Keratinocyte (primary cell): Measurements from ENCODE around the gene CEP68. TPM values are rescaled to one million over a fixed set of nuclear protein-coding genes. Genes with fewer than 3 reads are reported as not detected.

Source experiments
- DNase-seq: peaks from one replicate; pipeline ENCODE4 v3.0.0-alpha.2; 2011; ENCODE audit warnings: low read depth, missing footprints, low spot score
- FAIRE-seq: peaks from 2 replicates; lab custom pipeline; 2011; peaks lifted over from hg19 to GRCh38; lab: Jason Lieb, UNC
- H2AFZ ChIP-seq: 2 replicates; pipeline ENCODE4 v1.6.0; 2012; ENCODE audit warnings: low read length, control low read depth, inconsistent platforms; ENCODE audit not compliant: control insufficient read depth
- H3K27ac ChIP-seq: 2 replicates; pipeline ENCODE4 v1.5.1; 2011; ENCODE audit warnings: low read length; ENCODE audit not compliant: control insufficient read depth, insufficient read depth
- H3K27me3 ChIP-seq: 3 replicates; pipeline ENCODE4 v1.6.0; 2011; ENCODE audit warnings: low read length; ENCODE audit not compliant: control insufficient read depth, insufficient read depth; ENCODE audit errors: extremely low read depth
- H3K36me3 ChIP-seq, 2 experiments: 2 replicates in 1 of 2; 3 replicates in 1 of 2; pipeline ENCODE4 v1.5.1; 2011; ENCODE audit warnings: low read length in 2 of 2, mild to moderate bottlenecking in 1 of 2; ENCODE audit not compliant: control insufficient read depth in 2 of 2, insufficient read depth in 2 of 2; ENCODE audit errors: extremely low read depth in 1 of 2
- H3K4me1 ChIP-seq: 3 replicates; pipeline ENCODE4 v1.5.1; 2011; ENCODE audit warnings: low read length; ENCODE audit not compliant: control insufficient read depth, insufficient read depth; ENCODE audit errors: extremely low read depth
- H3K4me2 ChIP-seq: 3 replicates; pipeline ENCODE4 v1.6.0; 2011; ENCODE audit warnings: low read depth, low read length; ENCODE audit not compliant: control insufficient read depth, insufficient read depth; ENCODE audit errors: extremely low read depth
- H3K4me3 ChIP-seq, 3 experiments: fragments of 200-600 bp in 1 of 3; sonication (generic) in 1 of 3; 2 replicates in 2 of 3; 3 replicates in 1 of 3; pipeline ENCODE4 v1.5.1; 2011 to 2016; ENCODE audit warnings: low read length in 3 of 3, mild to moderate bottlenecking in 3 of 3, control low read depth in 2 of 3, inconsistent platforms in 1 of 3, low read depth in 1 of 3, mixed read lengths in 1 of 3, mixed run types in 1 of 3, moderate library complexity in 1 of 3; ENCODE audit not compliant: control insufficient read depth in 2 of 3, insufficient read depth in 2 of 3; ENCODE audit errors: extremely low read depth in 1 of 3
- H3K79me2 ChIP-seq: 2 replicates; pipeline ENCODE4 v1.6.0; 2012; ENCODE audit warnings: low read length; ENCODE audit not compliant: control insufficient read depth, insufficient read depth
- H3K9ac ChIP-seq: 3 replicates; pipeline ENCODE4 v1.6.0; 2011; ENCODE audit warnings: low read length; ENCODE audit not compliant: control insufficient read depth, insufficient read depth; ENCODE audit errors: extremely low read depth
- H3K9me1 ChIP-seq: 3 replicates; pipeline ENCODE4 v1.6.0; 2011; ENCODE audit warnings: low read length; ENCODE audit not compliant: control insufficient read depth, insufficient read depth; ENCODE audit errors: extremely low read depth
- H3K9me3 ChIP-seq: 2 replicates; pipeline ENCODE4 v1.5.1; 2012; ENCODE audit warnings: low read depth, low read length; ENCODE audit not compliant: control insufficient read depth
- H4K20me1 ChIP-seq: 3 replicates; pipeline ENCODE4 v1.6.0; 2011; ENCODE audit warnings: low read length; ENCODE audit not compliant: control insufficient read depth, insufficient read depth; ENCODE audit errors: extremely low read depth
- EZH2 ChIP-seq: IDR thresholded peaks from one replicate; pipeline ENCODE4 v1.6.1; 2012; ENCODE audit warnings: inconsistent platforms, mild to moderate bottlenecking, low read length, moderate library complexity
- dilution Hi-C: fragments of 300-500 bp; cut with MboI; formaldehyde crosslinking; loops from one replicate; pipeline ENCODE4 v1.7.0; 2020; ENCODE audit warnings: low sequenced_read_pairs; ENCODE audit not compliant: extremely low pct_ligation_motif_present
- polyA plus RNA-seq, 5 experiments: library from polyadenylated mRNA; depleted of rRNA in 3 of 5; stranded (reverse) in 3 of 5; stranded (forward) in 1 of 5; unstranded in 1 of 5; fragments of >200 nt; gene quantifications; 1 replicate in 1 of 5; 2 replicates in 3 of 5; 3 replicates in 1 of 5; pipeline versions ENCODE4 v1.2.1 to v1.2.3, GENCODE V29; 2011 to 2012; ENCODE audit warnings: missing spikeins in 2 of 5, low read depth in 1 of 5, low replicate concordance in 1 of 5
- TF ChIP-seq, protein P1 (sequence below), 3 experiments: IDR thresholded peaks in 1 of 3; conservative IDR thresholded peaks in 1 of 3; optimal IDR thresholded peaks in 1 of 3; 2 replicates in 2 of 3; 3 replicates in 1 of 3; pipeline versions ENCODE3 to v1.5.1; 2011; ENCODE audit warnings: low read length in 3 of 3, mild to moderate bottlenecking in 3 of 3, moderate library complexity in 2 of 3, control low read depth in 1 of 3, inconsistent platforms in 1 of 3; ENCODE audit not compliant: insufficient read depth in 2 of 3; ENCODE audit errors: extremely low read depth in 1 of 3

The CEP68 gene
- polyA plus RNA-seq, 1 donor (not counting 4 experiments of a cell fraction or from before 2014, with no cell fraction given) = 4.1 TPM

DNA sequence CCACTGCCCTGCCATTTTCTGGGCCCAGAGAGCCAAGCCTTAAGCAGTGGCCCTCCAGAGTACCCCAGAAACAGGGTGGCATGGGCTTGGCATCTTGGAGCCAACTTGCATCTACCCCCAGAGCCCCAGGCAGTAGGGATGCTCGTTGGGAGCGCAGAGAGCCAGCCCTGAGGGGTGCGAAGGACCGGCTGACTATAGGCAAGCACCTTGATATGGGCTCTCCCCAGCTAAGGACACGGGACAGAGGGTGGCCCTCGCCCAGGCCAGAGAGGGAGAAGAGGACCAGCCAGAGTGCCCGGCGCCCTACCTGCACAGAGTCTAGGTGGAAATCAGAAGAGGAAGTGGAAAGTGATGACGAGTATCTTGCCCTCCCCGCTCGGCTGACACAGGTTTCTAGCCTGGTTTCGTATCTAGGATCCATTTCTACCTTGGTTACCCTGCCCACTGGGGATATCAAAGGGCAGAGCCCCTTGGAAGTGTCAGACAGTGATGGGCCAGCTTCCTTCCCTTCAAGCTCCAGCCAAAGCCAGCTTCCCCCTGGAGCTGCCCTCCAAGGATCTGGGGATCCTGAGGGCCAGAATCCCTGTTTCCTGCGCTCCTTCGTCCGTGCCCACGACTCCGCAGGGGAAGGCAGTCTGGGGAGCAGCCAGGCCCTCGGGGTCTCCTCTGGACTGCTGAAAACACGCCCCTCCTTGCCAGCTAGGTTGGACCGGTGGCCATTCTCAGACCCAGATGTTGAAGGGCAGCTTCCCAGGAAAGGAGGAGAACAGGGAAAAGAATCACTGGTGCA, 16.2 kb downstream of the CEP68 start:
- no peak for FAIRE-seq
- H2AFZ ChIP-seq = no peak overlapping the region
- no peaks in the 10 kb centered on the region for H3K79me2 ChIP-seq
- TF ChIP-seq, protein P1, sequence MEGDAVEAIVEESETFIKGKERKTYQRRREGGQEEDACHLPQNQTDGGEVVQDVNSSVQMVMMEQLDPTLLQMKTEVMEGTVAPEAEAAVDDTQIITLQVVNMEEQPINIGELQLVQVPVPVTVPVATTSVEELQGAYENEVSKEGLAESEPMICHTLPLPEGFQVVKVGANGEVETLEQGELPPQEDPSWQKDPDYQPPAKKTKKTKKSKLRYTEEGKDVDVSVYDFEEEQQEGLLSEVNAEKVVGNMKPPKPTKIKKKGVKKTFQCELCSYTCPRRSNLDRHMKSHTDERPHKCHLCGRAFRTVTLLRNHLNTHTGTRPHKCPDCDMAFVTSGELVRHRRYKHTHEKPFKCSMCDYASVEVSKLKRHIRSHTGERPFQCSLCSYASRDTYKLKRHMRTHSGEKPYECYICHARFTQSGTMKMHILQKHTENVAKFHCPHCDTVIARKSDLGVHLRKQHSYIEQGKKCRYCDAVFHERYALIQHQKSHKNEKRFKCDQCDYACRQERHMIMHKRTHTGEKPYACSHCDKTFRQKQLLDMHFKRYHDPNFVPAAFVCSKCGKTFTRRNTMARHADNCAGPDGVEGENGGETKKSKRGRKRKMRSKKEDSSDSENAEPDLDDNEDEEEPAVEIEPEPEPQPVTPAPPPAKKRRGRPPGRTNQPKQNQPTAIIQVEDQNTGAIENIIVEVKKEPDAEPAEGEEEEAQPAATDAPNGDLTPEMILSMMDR (optimal IDR thresholded peaks at IDR 0.05 in 1 of 3, IDR thresholded peaks at IDR 0.05 in 1 of 3, conservative IDR thresholded peaks at IDR 0.05 in 1 of 3; ENCODE audit: extremely low read depth in 1 of 3, insufficient read depth in 2 of 3, low read length in 3 of 3) = no peak
- TF ChIP-seq EZH2 = no peak
- no peak overlapping the region for H3K27ac ChIP-seq
- no peak overlapping the region for H3K4me3 ChIP-seq
- H3K4me1 ChIP-seq = peaks cover 54% of the 10 kb centered on the region
- DNase-seq = no peak
- dilution Hi-C loops = no loop called here
- peaks cover 5% of the 10 kb centered on the region for H4K20me1 ChIP-seq
- H3K27me3 ChIP-seq = no peaks in the 10 kb centered on the region
- H3K9me3 ChIP-seq = no peaks in the 10 kb centered on the region
- peaks cover 4% of the 10 kb centered on the region for H3K9me1 ChIP-seq
- no peak overlapping the region for H3K9ac ChIP-seq
- H3K4me2 ChIP-seq = no peak overlapping the region
- peaks cover 7 to 22% of the 10 kb centered on the region in 2 experiments for H3K36me3 ChIP-seq

DNA sequence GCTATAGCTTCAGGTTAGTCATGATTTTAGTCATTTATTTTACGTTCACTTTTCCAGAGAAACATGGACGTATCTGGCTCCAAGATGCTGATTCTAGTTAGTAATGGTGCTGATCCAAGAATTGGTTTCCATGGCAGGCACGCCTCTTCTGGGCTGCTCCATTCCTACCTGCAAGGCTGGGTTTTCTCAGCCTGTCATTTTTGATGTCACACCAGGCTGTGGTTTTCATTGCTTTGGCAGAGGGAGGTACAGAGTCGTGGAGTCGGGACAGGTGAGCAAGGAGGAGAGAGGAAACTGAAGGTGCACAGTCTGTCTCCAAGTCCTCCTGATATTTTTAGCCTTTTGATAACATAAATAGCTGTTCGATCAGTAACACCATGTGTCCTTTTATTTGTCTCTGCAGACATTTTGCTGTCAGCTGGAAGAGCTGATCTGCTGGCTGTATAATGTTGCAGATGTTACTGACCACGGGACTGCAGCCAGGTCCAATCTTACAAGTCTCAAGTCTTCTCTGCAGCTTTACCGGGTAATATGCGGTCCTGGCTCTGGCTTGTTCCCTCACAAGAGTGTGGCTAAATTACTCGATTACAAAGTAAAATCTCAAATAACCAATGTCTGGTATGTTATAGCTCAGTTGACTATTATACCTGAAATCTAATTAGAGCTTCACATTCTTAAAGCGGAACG, 17.8 kb downstream of the CEP68 start:
- Histone ChIP-seq H3K79me2 (no peaks in the 10 kb centered on the region), H3K9me3 (no peaks in the 10 kb centered on the region), H3K9me1 (peaks cover 4% of the 10 kb centered on the region), H4K20me1 (peaks cover 5% of the 10 kb centered on the region), H3K4me2 (no peak overlapping the region), H3K9ac (no peak overlapping the region), H3K4me1 (peaks cover 43% of the 10 kb centered on the region), H2AFZ (no peak overlapping the region), H3K4me3 (no peak overlapping the region), H3K36me3 (peaks cover 13 to 34% of the 10 kb centered on the region in 2 experiments), H3K27ac (no peak overlapping the region), H3K27me3 (no peaks in the 10 kb centered on the region)
- dilution Hi-C loops = no loop called here
- DNase-seq (no peak), FAIRE-seq (no peak)
- TF ChIP-seq, protein P1 (optimal IDR thresholded peaks at IDR 0.05 in 1 of 3, IDR thresholded peaks at IDR 0.05 in 1 of 3, conservative IDR thresholded peaks at IDR 0.05 in 1 of 3; ENCODE audit: extremely low read depth in 1 of 3, insufficient read depth in 2 of 3, low read length in 3 of 3) = no peak
- TF ChIP-seq EZH2 = no peak
